Esophagus squamous epithelium (tissue), 4 donors: ENCODE data around the gene C5orf58.

Source experiments
- POLR2A ChIP-seq, 4 donors: fragments of 450-650 bp; IDR thresholded peaks; one replicate each; pipeline ENCODE4 v1.6.1; 2017; ENCODE audit warnings: antibody characterized with exemption in 4 of 4, mild to moderate bottlenecking in 4 of 4, moderate library complexity in 3 of 4
- TF ChIP-seq, protein P1 (sequence below), 6 experiments: fragments of 450-650 bp in 4 of 6; fragments of 200-600 bp in 2 of 6; sonication (generic) in 2 of 6; IDR thresholded peaks; one replicate each; pipeline ENCODE4 v1.5.1; 2016 to 2019; ENCODE audit warnings: antibody characterized with exemption in 6 of 6, mild to moderate bottlenecking in 4 of 6, moderate library complexity in 4 of 6

DNA sequence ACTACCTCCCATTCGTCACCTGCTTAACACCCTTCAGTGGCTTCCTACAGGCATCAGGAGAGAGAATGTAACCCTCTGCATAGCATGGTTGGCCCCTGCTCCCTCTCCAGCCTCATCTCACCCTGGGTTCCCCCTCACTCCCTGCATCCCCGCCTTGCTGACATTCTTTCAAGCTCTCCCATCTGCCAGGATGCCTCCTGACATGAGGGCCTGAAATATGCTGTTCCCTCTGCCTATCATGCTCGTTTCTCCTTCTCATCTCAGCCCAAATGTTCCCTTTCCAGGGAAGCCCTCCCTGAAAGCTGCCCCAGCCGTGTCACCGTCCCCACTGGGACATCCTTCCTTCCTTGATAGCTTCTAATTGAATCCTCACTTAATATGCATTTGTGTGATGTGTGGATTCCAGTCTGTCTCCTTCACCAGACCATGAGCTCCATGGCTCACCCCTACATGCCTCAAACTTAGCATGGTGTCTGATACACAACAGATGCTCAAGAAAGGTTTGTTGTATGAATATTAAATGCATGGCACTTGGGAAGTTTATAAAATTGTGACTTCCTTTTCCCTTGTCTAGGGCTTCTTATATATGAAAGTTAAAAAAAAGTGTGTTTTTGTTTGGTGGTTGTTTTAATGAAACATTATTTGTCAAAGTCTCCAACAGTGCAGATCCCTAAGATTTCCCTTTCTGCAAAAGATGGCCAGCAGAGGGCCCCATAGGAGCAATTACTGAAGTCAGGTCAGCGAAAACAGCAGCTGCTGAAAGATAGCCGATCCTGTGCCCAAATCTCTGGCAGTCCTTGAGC is 7.3 kb upstream of the C5orf58 start:
- TF ChIP-seq, protein P1, sequence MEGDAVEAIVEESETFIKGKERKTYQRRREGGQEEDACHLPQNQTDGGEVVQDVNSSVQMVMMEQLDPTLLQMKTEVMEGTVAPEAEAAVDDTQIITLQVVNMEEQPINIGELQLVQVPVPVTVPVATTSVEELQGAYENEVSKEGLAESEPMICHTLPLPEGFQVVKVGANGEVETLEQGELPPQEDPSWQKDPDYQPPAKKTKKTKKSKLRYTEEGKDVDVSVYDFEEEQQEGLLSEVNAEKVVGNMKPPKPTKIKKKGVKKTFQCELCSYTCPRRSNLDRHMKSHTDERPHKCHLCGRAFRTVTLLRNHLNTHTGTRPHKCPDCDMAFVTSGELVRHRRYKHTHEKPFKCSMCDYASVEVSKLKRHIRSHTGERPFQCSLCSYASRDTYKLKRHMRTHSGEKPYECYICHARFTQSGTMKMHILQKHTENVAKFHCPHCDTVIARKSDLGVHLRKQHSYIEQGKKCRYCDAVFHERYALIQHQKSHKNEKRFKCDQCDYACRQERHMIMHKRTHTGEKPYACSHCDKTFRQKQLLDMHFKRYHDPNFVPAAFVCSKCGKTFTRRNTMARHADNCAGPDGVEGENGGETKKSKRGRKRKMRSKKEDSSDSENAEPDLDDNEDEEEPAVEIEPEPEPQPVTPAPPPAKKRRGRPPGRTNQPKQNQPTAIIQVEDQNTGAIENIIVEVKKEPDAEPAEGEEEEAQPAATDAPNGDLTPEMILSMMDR (IDR thresholded peaks at IDR 0.05): peak in 5 of 6 experiments; percentile 67 to 80 (median 78)
- no peak for TF ChIP-seq POLR2A (IDR thresholded peaks at IDR 0.05)
